HG03135 (cell line): ENCODE results near the gene KMO.

ENCODE experiments used
- ATAC-seq: cut with Tn5 transposase; IDR thresholded peaks from one replicate; pipeline ENCODE4 v1.9.1; 2021; ENCODE audit warnings: mild to moderate bottlenecking, moderate library complexity; ENCODE audit not compliant: unreplicated experiment

Gene KMO

DNA sequence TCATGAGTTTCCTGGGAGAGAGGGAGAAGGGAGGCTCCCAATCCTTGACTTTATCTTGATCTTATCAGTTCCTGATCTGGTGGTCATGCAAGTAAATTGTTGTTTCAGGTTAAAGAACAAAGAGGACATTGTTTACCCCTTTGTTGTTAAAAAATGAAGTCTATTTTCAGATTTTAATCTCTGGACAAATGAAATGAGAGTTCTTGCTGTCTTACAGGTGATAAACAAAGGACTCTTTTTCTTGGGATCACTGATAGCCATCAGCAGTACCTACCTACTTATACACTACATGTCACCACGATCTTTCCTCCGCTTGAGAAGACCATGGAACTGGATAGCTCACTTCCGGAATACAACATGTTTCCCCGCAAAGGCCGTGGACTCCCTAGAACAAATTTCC, 59.6 kb downstream of the KMO start:
- ATAC-seq, result no peak

GRCh38 chr1:241592273-241592958, 60.2 kb downstream of the KMO start:
- ATAC-seq, result peak; percentile 54

- ATAC-seq, result no peak
These were observed 61.0 kb downstream of the KMO start for GRCh38 chr1:241593186-241593585.

- ATAC-seq, result no peak
These were observed 64.5 kb downstream of the KMO start for GRCh38 chr1:241596633-241597032.

- ATAC-seq, result no peak
These were observed 66.1 kb downstream of the KMO start for GRCh38 chr1:241598249-241598648.

- ATAC-seq, result peak; percentile 77
These were observed 68.3 kb downstream of the KMO start for GRCh38 chr1:241600496-241600901.

DNA sequence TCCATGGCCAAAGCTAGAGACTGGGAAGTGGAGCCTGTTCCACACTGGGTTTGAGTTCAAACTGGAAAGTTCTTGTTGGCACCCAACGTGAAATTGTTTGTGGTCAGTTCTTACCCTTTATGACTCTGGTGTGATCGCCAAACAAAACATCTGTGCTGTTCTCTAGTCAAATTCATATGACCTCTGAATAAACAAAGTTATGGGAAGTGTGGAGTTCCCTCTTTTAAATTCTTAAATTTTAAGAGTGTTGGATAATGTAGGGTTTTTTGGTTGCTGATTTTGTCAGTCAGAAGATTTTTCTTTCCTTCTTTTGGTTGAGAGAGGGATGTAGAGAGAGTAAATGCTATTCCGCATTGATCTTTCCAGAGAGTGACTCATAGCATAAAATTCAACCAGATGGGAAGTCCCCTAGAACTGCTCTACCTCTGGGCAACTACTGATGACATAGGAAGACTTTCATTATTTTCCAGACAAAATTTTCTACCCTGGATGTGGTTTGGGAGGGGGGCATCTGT, 71.6 kb downstream of the KMO start:
- no peak for ATAC-seq

GRCh38 chr1:241605146-241605805, 73.1 kb downstream of the KMO start:
- ATAC-seq, result no peak

- ATAC-seq, result no peak
These were observed 74.4 kb downstream of the KMO start for GRCh38 chr1:241606544-241606943.

DNA sequence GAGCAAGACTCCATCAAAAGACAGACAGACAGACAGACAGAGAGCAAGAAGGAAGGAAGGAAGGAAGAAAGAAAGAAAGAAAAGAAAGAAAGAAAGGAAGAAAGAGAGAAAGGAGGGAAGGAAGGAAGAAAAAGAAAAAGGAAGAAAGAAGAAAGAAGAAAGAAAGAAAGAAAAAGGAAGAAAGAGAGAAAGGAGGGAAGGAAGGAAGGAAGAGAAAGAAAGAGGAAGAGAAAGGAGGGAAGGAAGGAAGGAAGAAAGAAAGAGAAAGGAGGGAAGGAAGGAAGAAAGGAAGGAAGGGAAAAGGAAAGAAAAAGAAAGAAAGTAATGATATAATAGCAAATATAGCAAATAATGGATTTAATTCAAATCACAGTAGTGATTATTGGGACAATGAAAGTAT, 75.3 kb downstream of the KMO start:
- no peak for ATAC-seq

DNA sequence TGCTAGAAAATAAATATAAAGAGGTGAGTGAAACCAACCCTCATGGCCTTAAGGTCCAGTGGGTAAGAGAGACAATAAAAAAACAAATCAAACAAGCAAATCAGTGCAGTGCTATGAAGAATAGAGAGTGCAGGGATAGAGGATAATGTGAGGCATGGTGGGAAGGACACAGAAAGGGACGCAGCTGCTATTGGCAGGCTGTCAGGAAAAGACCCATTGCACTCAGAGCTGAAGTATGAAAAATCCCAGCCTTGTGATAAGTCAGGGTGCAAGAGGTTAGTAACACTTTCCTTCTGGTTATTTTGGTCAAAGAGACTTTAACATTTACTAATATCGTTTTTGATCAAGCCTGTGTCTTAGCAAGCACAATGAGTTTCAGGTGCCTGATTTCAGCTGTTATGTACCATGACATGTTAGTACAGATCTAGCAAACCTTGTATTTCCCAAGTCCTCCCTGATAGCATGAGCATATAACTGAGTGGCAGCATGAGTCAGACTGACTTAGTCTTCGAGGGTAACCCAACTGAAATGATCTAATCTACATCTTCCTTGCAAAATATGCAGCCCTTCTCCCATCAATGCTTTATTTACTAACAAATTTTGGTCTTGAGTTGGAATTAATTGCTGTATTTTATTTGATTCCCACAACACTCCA, 76.3 kb downstream of the KMO start:
- no peak for ATAC-seq

- no peak for ATAC-seq
These were observed 78.1 kb downstream of the KMO start for GRCh38 chr1:241610056-241610815.

DNA sequence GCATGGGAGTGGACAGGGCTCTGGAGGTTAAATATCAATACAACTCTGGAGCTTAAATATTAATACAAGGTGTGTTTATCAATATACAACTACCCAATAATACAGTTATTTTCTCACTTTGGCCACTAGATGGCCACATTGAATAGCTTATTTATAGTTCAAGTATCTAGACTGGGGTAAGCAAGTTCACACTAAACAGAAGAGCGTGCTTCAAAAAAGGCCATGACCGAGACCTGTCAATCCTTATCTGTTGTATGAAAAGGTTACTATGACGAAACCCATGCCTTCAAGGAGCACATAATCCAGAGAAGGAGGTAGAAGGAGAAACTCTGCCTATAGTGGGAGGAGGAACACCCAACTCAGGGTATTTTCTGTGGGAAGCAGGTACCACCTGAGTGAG, 78.9 kb downstream of the KMO start:
- peak; percentile 90 for ATAC-seq

DNA sequence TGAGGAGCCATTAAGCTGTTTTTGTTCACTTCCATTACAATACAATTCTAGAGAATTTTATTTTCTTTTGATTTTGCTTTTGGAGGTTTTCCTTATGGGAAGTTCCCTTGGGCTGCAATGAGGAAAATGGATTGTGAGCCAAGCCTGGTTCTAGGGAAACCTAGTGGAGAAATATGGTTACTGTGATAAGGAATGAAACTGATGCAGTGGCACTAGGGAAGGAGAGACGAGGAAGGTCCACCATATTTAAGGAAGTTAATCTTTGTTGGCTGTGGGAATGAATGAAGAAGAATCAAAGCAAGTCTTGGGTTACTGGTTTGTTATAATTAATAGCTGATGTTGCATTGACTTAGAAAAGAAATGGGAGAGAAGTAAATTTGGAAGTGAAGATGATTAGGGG, 79.6 kb downstream of the KMO start:
- ATAC-seq, result no peak

- ATAC-seq, result no peak
These were observed 80.6 kb downstream of the KMO start for GRCh38 chr1:241612533-241613477.

- ATAC-seq, result no peak
These were observed 82.0 kb downstream of the KMO start for GRCh38 chr1:241614144-241614543.

DNA sequence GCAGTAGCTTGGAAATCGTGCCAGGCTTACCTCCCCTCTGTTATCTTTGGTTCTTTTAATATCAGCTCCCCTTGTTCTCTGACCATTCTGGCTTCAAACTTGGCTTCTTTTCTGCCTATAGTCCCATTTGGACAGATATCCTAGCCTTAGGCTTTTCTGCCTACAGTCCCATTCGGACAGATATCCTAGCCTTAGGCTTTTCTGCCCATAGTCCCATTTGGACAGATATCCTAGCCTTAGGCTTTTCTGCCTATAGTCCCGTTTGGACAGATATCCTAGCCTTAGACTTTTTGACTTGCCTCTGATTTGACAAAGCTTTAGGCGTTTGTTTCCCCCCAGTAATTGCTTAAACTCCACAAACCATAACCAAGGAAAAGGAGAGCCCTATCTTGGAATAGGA, 82.4 kb downstream of the KMO start:
- ATAC-seq, result no peak

DNA sequence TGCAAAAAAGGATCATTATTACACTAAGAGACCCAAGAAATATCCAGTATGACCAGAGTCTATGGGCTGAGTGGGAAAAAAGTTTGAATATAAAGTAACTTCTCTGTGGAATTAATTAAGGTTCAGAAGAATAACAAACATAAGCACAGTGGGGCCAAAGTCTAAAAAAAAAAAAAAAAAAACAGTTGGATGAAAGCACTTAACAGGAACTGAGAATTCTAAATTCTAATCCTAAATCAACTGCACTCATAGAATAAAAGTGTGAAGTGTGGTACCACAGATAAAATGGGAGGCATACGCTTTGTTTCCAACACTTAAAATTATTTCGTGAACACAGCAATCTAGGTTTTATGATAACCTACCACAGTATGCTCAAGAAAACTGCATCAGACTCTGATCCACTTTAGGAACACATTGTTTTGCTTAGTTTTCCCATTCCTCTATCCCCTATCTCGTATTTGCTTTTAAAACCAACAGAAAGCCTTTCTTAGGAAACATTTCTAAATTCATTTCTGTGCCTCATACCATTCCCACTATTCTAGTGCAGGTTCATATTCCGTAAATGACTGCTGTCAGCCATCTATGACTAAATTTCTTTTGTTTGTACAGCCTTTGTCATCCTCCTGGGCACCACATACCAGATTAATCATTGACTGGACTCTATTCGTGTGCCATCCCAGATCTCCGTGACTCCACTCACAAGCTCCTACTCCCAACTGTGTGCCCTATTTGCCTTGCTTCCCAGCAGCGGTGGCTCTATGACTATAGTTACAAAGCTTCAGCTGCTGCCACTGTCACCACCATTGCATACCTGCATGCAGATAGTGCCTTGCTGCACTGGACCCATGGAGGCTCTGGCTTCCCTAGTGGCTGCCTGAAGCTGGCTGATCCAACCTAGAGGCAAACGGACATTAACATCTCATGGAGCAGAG, 83.1 kb downstream of the KMO start:
- no peak for ATAC-seq

DNA sequence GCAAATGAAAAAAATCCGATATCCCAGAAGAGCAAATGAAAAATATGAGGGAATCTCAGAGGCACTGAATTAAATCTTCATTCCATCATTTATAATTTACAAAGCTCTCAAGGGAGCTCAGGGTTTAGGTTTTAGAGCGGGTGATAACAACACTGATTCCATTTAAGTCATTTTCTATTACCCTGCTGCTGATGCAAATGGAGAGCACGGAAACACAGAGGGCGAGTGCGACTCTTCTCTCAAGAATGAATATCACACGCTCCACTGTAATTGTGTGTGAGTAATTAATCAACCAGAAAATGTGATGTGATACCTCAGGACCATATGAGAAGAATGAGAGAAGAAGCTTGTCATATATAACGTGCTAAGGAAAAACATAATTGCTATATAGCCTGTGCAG, 85.2 kb downstream of the KMO start:
- ATAC-seq, result no peak
